ENCODE results near the gene OR6C76. TPM values are rescaled to one million over a fixed set of nuclear protein-coding genes. Genes with fewer than 3 reads are reported as not detected.

OR6C76 gene
- total and polyA plus RNA-seq, 2 of the 8 experiments (the other 6 are each of a cell fraction or from before 2014, with no cell fraction given): not detected

- TF ChIP-seq, protein P1, sequence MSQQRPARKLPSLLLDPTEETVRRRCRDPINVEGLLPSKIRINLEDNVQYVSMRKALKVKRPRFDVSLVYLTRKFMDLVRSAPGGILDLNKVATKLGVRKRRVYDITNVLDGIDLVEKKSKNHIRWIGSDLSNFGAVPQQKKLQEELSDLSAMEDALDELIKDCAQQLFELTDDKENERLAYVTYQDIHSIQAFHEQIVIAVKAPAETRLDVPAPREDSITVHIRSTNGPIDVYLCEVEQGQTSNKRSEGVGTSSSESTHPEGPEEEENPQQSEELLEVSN (IDR thresholded peaks at IDR 0.05): no peak
These were observed 41.8 kb downstream of the OR6C76 start (continued) for GRCh38 chr12:55467836-55468235.

All from H1 (cell line).